Pancreas (tissue), 10 donors: ENCODE results near the gene FABP7. TPM values are rescaled to one million over a fixed set of nuclear protein-coding genes. Genes with fewer than 3 reads are reported as not detected.

Source experiments
- ATAC-seq, 4 donors: fragments of 200-7000 bp; cut with Tn5 transposase; one replicate each; pipeline versions ENCODE4 v1.8.0 to v1.9.1; 2020; ENCODE audit warnings: mild to moderate bottlenecking in 4 of 4, moderate library complexity in 4 of 4
- DNase-seq, 6 donors: peaks; one replicate each; pipeline ENCODE4 v3.0.0-alpha.2; 2020
- FAIRE-seq: peaks from 2 replicates; lab custom pipeline; 2012; peaks lifted over from hg19 to GRCh38; lab: Jason Lieb, UNC
- H3K27ac ChIP-seq, 4 donors: fragments of 200-600 bp; sonication (generic); 1 replicate in 3 of 4; 2 replicates in 1 of 4; pipeline versions ENCODE4 v1.5.0 to v1.8.0; 2020
- H3K27me3 ChIP-seq, 4 donors: fragments of 200-600 bp; one replicate each; pipeline ENCODE4 v1.8.0; 2021
- H3K36me3 ChIP-seq, 3 donors: fragments of 200-600 bp; sonication (generic) in 1 of 3; one replicate each; pipeline versions ENCODE4 v1.5.0 to v1.8.0; 2020 to 2021
- H3K4me1 ChIP-seq, 3 donors: fragments of 200-600 bp; one replicate each; pipeline ENCODE4 v1.8.0; 2021
- H3K4me3 ChIP-seq, 4 donors: fragments of 200-600 bp; sonication (generic) in 2 of 4; one replicate each; pipeline versions ENCODE4 v1.5.0 to v1.8.0; 2020 to 2021
- H3K9me3 ChIP-seq, 4 donors: fragments of 200-600 bp; one replicate each; pipeline ENCODE4 v1.8.0; 2021
- CTCF ChIP-seq, 4 donors: fragments of 200-600 bp; sonication (generic) in 3 of 4; IDR thresholded peaks; one replicate each; pipeline versions ENCODE4 v1.5.0 to v1.8.0; 2021; ENCODE audit warnings: antibody characterized with exemption in 4 of 4
- whole genome bisulfite sequencing, 2 donors: extraction: QIAGEN DNeasy Blood & Tissue Kit; methylation state at CpG; one replicate each; pipeline ENCODE4 v1.1.7; 2013; 5-methylcytosine and 5-hydroxymethylcytosine counted together
- intact Hi-C, 3 donors: fragments of 100-400 bp; cut with DNase I; formaldehyde crosslinking; loops; one replicate each; pipeline versions ENCODE4 v1.11.1 to v1.14.2; 2022
- polyA plus RNA-seq, 2 donors: library from polyadenylated mRNA; stranded (reverse); fragments of 200-250 nt; gene quantifications; one replicate each; pipeline ENCODE4 v1.2.3, GENCODE V29; 2013
- total RNA-seq, 6 donors: library from RNA; stranded (reverse); fragmentation: NEBNext Ultra II Directional in 4 of 6; extraction: Animal tissue kit (Norgen Biotek cat#: 25700) in 4 of 6; gene quantifications; one replicate each; pipeline versions ENCODE4 v1.2.1 to v1.2.4, GENCODE V29; 2021 to 2023
- donor health status: healthy with polysubstance abuse.
- donor health status: DM: no; HTN: no; CAD: no; lungs with moderate emphysema.
- donor health status: DM: no; HTN: no; CAD: no.
- donor health status: control.
- donor health status: control.
- donor health status: Bipolar disorder and iron deficiency.
- donor health status: DM: yes; HTN: yes; CAD: no.
- donor health status: DM: no; HTN: no; CAD: no.
- donor health status: DM: no; HTN: no; CAD: no.
- donor health status: DM: yes; HTN: yes; CAD: no.

The FABP7 gene
- total and polyA plus RNA-seq, 8 donors = not detected

- H3K4me1 ChIP-seq = peaks cover 15 to 38% (median 33%) of the 10 kb centered on the region in 3 donors
- FAIRE-seq = no peak
- no peaks in the 10 kb centered on the region for H3K36me3 ChIP-seq
- peak; percentile 77 to 92 (median 82) for DNase-seq
- WGBS, 2 donors = 0 to 1% methylated on average over 62 to 71 of the region's 71 CpGs
- H3K9me3 ChIP-seq = no peaks in the 10 kb centered on the region
- H3K4me3 ChIP-seq = peak within 1 kb of the TSS; percentile 47 to 83 (median 66)
- peak within 1 kb of the TSS; percentile 99 to 100 (median 99) for H3K27ac ChIP-seq
- H3K27me3 ChIP-seq = no peaks in the 10 kb centered on the region
- ATAC-seq = peak; percentile 75 to 84 (median 80)
- peak in 1 of 4 donors; percentile 28 for TF ChIP-seq CTCF (IDR thresholded peaks at IDR 0.05)
- intact Hi-C loops = loop anchor here in 1 of 3 donors (10.0 kb wide), 1 partner anchor 55 kb away; no protein-coding TSS in a partner anchor
Observed at GRCh38 chr6:122789182-122790027, 9.9 kb downstream of the FABP7 start, which contains the start of gene SMPDL3A. Gene SMPDL3A, plus strand, starts transcription at chr6:122789258. Its CDS starts 89 bp downstream, at chr6:122789347.

GRCh38 chr6:122790028-122790422 lies 10.5 kb downstream of the FABP7 start:
- peaks cover 15 to 39% (median 38%) of the 10 kb centered on the region in 3 donors for H3K4me1 ChIP-seq
- WGBS, 2 donors = 0 to 2% methylated on average over 14 of the region's 14 CpGs
- H3K9me3 ChIP-seq = no peaks in the 10 kb centered on the region
- H3K27me3 ChIP-seq = no peaks in the 10 kb centered on the region
- peak in 1 of 4 donors; percentile 29 for ATAC-seq
- intact Hi-C loops = no loop called here
- H3K4me3 ChIP-seq = peak overlapping the region; percentile 47 to 83 (median 66)
- no peak for DNase-seq
- H3K36me3 ChIP-seq = no peaks in the 10 kb centered on the region
- H3K27ac ChIP-seq = peak overlapping the region; percentile 99 to 100 (median 99)
- no peak for TF ChIP-seq CTCF (IDR thresholded peaks at IDR 0.05)
- no peak for FAIRE-seq

GRCh38 chr6:122790423-122791309 lies 11.2 kb downstream of the FABP7 start:
- ATAC-seq = peak; percentile 13 to 59 (median 36)
- no peak for FAIRE-seq
- H3K4me1 ChIP-seq = peaks cover 17 to 39% (median 38%) of the 10 kb centered on the region in 3 donors
- 16 to 20% methylated on average over 14 of the region's 14 CpGs for WGBS, 2 donors
- peak overlapping the region; percentile 47 to 83 (median 66) for H3K4me3 ChIP-seq
- no peak for TF ChIP-seq CTCF (IDR thresholded peaks at IDR 0.05)
- intact Hi-C loops = no loop called here
- H3K9me3 ChIP-seq = no peaks in the 10 kb centered on the region
- peak in 1 of 6 donors; percentile 41 for DNase-seq
- H3K27ac ChIP-seq = peak overlapping the region; percentile 99 to 100 (median 99)
- H3K36me3 ChIP-seq = no peaks in the 10 kb centered on the region
- no peaks in the 10 kb centered on the region for H3K27me3 ChIP-seq

GRCh38 chr6:122791310-122791679 lies 11.8 kb downstream of the FABP7 start:
- H3K36me3 ChIP-seq = no peaks in the 10 kb centered on the region
- no peaks in the 10 kb centered on the region for H3K9me3 ChIP-seq
- DNase-seq = no peak
- 48 to 52% methylated on average over 2 of the region's 2 CpGs for WGBS, 2 donors
- no peak for TF ChIP-seq CTCF (IDR thresholded peaks at IDR 0.05)
- intact Hi-C loops = no loop called here
- H3K27ac ChIP-seq = peak overlapping the region; percentile 99 to 100 (median 99)
- peak overlapping the region in 1 of 4 donors; percentile 83 for H3K4me3 ChIP-seq
- peaks cover 22 to 39% (median 38%) of the 10 kb centered on the region in 3 donors for H3K4me1 ChIP-seq
- ATAC-seq = no peak
- no peaks in the 10 kb centered on the region for H3K27me3 ChIP-seq
- no peak for FAIRE-seq
